Measurements from ENCODE around the gene FOXO4.

Gene FOXO4

GRCh38 chrX:71081330-71082123 lies 14.1 kb upstream of the FOXO4 start:
- Mint-ChIP-seq H3K9me3 (peaks cover 3% of the 10 kb centered on the region), H3K4me3 (no peak overlapping the region), H3K4me1 (no peaks in the 10 kb centered on the region), H3K27me3 (ENCODE audit: low read depth) (no peaks in the 10 kb centered on the region), H3K27ac (peak overlapping the region in 1 of 3 experiments; percentile 50), H3K36me3 (ENCODE audit: low read depth) (no peaks in the 10 kb centered on the region)
- no peak for TF ChIP-seq CTCF (IDR thresholded peaks at IDR 0.05; ENCODE audit: unreplicated experiment in 3 of 3)

- Mint-ChIP-seq H3K36me3 (ENCODE audit: low read depth) (no peaks in the 10 kb centered on the region), H3K4me3 (no peak overlapping the region), H3K27ac (peak overlapping the region in 1 of 3 experiments; percentile 50), H3K4me1 (no peaks in the 10 kb centered on the region), H3K27me3 (ENCODE audit: low read depth) (no peaks in the 10 kb centered on the region), H3K9me3 (peaks cover 3% of the 10 kb centered on the region)
- TF ChIP-seq CTCF (IDR thresholded peaks at IDR 0.05; ENCODE audit: unreplicated experiment in 3 of 3): no peak
Observed at GRCh38 chrX:71082124-71082647, 13.5 kb upstream of the FOXO4 start.

- TF ChIP-seq CTCF (IDR thresholded peaks at IDR 0.05; ENCODE audit: unreplicated experiment in 3 of 3): no peak
- H3K27ac Mint-ChIP-seq: no peak overlapping the region
- no peak overlapping the region for H3K4me3 Mint-ChIP-seq
- H3K4me1 Mint-ChIP-seq: no peaks in the 10 kb centered on the region
- no peaks in the 10 kb centered on the region for H3K27me3 Mint-ChIP-seq (ENCODE audit: low read depth)
- H3K9me3 Mint-ChIP-seq: peaks cover 3% of the 10 kb centered on the region
- no peaks in the 10 kb centered on the region for H3K36me3 Mint-ChIP-seq (ENCODE audit: low read depth)
Observed at GRCh38 chrX:71082822-71083221, 12.8 kb upstream of the FOXO4 start.

GRCh38 chrX:71085900-71086299 lies 9.8 kb upstream of the FOXO4 start:
- Mint-ChIP-seq H3K27ac (no peak overlapping the region), H3K36me3 (ENCODE audit: low read depth) (no peaks in the 10 kb centered on the region), H3K4me1 (no peaks in the 10 kb centered on the region), H3K27me3 (ENCODE audit: low read depth) (no peaks in the 10 kb centered on the region), H3K4me3 (no peak overlapping the region), H3K9me3 (no peaks in the 10 kb centered on the region)
- TF ChIP-seq CTCF (IDR thresholded peaks at IDR 0.05; ENCODE audit: unreplicated experiment in 3 of 3): no peak

- H3K36me3 Mint-ChIP-seq (ENCODE audit: low read depth): no peaks in the 10 kb centered on the region
- no peak for TF ChIP-seq CTCF (IDR thresholded peaks at IDR 0.05; ENCODE audit: unreplicated experiment in 3 of 3)
- H3K27me3 Mint-ChIP-seq (ENCODE audit: low read depth): no peaks in the 10 kb centered on the region
- H3K27ac Mint-ChIP-seq: no peak overlapping the region
- no peak overlapping the region for H3K4me3 Mint-ChIP-seq
- H3K9me3 Mint-ChIP-seq: peaks cover 12% of the 10 kb centered on the region
- no peaks in the 10 kb centered on the region for H3K4me1 Mint-ChIP-seq
Observed at GRCh38 chrX:71091263-71091662, 4.4 kb upstream of the FOXO4 start.

GRCh38 chrX:71095033-71095432 lies 618 bp upstream of the FOXO4 start:
- peaks cover 5% of the 10 kb centered on the region for H3K27me3 Mint-ChIP-seq (ENCODE audit: low read depth)
- H3K36me3 Mint-ChIP-seq (ENCODE audit: low read depth): no peaks in the 10 kb centered on the region
- TF ChIP-seq CTCF (IDR thresholded peaks at IDR 0.05; ENCODE audit: unreplicated experiment in 3 of 3): no peak
- H3K27ac Mint-ChIP-seq: no peak overlapping the region
- H3K9me3 Mint-ChIP-seq: peaks cover 16% of the 10 kb centered on the region
- peaks cover 14% of the 10 kb centered on the region for H3K4me1 Mint-ChIP-seq
- H3K4me3 Mint-ChIP-seq: peak overlapping the region; percentile 90 to 97 (median 96)

Data from nephron (organoid).